GM21381 (cell line): ENCODE results near the gene ZNF814.
"Not testable (repeated sequence)": the region's sequence is repeated elsewhere in the genome, so short reads cannot be mapped to it uniquely, and the experiment has no call there.

Experiments used
- ATAC-seq: cut with Tn5 transposase; IDR thresholded peaks from one replicate; pipeline ENCODE4 v1.9.1; 2021; ENCODE audit warnings: mild to moderate bottlenecking, moderate library complexity; ENCODE audit not compliant: unreplicated experiment

The ZNF814 gene

GRCh38 chr19:57888560-57889231 lies at the start of gene ZNF814:
TSS of gene ZNF814 (minus strand) at chr19:57889037. CDS start at chr19:57888802, 235 bp downstream.
- ATAC-seq, result no peak

- ATAC-seq, result no peak
These were observed 46.9 kb upstream of the ZNF814 start for GRCh38 chr19:57935731-57936130.

GRCh38 chr19:57934820-57935665 lies 46.2 kb upstream of the ZNF814 start, which contains the start of gene ZNF418:
TSS of gene ZNF418 (minus strand) at chr19:57935402. CDS start at chr19:57933822, 1,580 bp downstream.
- no peak for ATAC-seq

GRCh38 chr19:57927587-57927986 lies 38.8 kb upstream of the ZNF814 start:
- ATAC-seq, result no peak

GRCh38 chr19:57916168-57916995 lies 27.5 kb upstream of the ZNF814 start, which contains the start of gene ZNF417:
TSS of gene ZNF417 (minus strand) at chr19:57916592. CDS start at chr19:57916411, 181 bp downstream.
- peak; percentile 97 for ATAC-seq

GRCh38 chr19:57914531-57914930 lies 25.7 kb upstream of the ZNF814 start:
- no peak for ATAC-seq

- no peak for ATAC-seq
These were observed 18.6 kb upstream of the ZNF814 start for GRCh38 chr19:57907394-57907793.

GRCh38 chr19:57905258-57905657 lies 16.4 kb upstream of the ZNF814 start:
- no peak for ATAC-seq

- ATAC-seq, result no peak
These were observed 14.9 kb upstream of the ZNF814 start for GRCh38 chr19:57903618-57904184.

- no peak for ATAC-seq
These were observed 11.5 kb upstream of the ZNF814 start for GRCh38 chr19:57900311-57900710.

GRCh38 chr19:57890706-57891105 lies 1.9 kb upstream of the ZNF814 start:
- not testable (repeated sequence) for ATAC-seq

- ATAC-seq, result no peak
These were observed 704 bp downstream of the ZNF814 start for GRCh38 chr19:57888107-57888559.

- ATAC-seq, result no peak
These were observed 1.5 kb downstream of the ZNF814 start for GRCh38 chr19:57887195-57887941.

GRCh38 chr19:57886046-57886445 lies 2.8 kb downstream of the ZNF814 start:
- ATAC-seq, result no peak

GRCh38 chr19:57873883-57874799 lies 14.7 kb downstream of the ZNF814 start:
- ATAC-seq, result not testable (repeated sequence)

GRCh38 chr19:57872450-57872849 lies 16.4 kb downstream of the ZNF814 start:
- ATAC-seq, result no peak

GRCh38 chr19:57870225-57870624 lies 18.6 kb downstream of the ZNF814 start:
- no peak for ATAC-seq

- ATAC-seq, result not testable (repeated sequence)
These were observed 19.2 kb downstream of the ZNF814 start for GRCh38 chr19:57869655-57870054.
